GM21447 (cell line): ENCODE measurements around the gene KLF6.

Source experiments
- ATAC-seq: cut with Tn5 transposase; IDR thresholded peaks from one replicate; pipeline ENCODE4 v1.9.1; 2021; ENCODE audit not compliant: unreplicated experiment

Gene KLF6

GRCh38 chr10:3789621-3790020 lies 4.6 kb upstream of the KLF6 start:
- no peak for ATAC-seq

- no peak for ATAC-seq
Measured at GRCh38 chr10:3787816-3788215, 2.8 kb upstream of the KLF6 start.

DNA sequence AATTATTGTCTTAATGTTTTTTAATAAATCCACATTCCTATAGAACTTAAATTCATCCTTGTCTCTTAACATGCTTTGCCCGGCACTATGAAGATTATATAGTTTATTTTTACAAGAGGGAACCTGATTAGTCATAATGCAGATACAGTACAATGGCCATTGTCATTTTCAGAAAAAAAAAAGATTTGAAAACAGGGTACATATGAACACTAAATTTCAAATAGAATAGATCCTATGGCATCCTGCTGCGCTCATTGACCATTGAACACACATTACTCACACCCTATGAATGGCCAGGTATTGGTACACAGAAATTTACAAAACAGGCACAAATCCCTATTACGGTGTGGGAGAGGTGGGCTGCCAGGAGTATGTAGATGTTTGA lies 2.0 kb upstream of the KLF6 start:
- ATAC-seq, result no peak

- ATAC-seq, result no peak
Measured at GRCh38 chr10:3786295-3787015, 1.4 kb upstream of the KLF6 start.

DNA sequence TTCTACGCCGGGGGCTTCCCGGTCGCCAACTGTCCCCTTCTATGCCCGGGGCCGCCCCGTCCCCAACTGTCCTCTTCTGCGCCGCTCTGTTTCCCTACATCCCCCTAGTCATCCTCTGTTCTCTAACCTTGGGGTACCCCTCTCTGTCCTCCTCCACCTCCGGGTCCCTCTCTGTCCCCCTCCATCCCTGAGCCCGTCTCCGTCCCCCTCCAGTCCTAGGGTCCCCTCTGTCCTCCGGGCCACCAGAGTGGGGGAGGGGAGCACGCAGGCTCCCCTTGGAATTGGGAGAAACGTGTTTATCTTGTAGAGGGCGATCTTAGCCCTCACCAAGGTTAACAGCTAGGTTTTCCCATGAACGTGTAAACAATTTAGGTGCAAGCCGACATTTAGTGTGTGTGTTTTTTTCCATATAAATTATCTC lies 852 bp upstream of the KLF6 start:
- ATAC-seq, result peak; percentile 5

DNA sequence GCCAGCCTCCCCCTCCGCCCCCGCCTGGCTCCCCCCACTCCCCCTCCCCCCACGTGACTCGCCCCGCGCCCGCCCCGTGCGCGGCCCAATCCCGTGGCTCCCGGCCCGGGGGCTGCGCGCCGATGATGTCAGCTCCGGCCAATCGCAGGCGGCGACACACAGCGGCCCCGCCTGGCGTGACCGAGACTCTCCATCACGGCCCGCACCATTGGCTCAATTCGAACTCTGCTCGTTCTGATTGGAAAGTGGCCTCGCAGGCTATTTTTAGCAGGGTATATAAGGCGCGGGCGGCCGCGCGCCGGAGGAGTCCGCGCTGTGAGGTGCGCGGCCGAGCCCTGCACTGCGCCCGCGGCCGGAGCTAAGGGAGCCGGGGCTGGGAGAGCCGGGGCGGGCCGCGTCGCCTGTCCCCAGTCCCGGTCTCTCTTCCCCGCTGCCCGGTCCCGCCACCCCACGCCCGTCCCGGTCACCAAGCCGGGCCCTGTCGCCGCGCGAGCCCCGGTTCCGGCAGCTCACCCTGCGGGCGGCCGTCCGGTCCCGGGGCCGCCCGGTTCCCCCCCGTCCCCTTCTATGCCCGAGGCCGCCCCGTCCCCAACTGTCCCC lies 342 bp upstream of the KLF6 start:
- peak; percentile 67 for ATAC-seq

GRCh38 chr10:3783682-3784432 lies 1.2 kb downstream of the KLF6 start:
- ATAC-seq, result no peak

DNA sequence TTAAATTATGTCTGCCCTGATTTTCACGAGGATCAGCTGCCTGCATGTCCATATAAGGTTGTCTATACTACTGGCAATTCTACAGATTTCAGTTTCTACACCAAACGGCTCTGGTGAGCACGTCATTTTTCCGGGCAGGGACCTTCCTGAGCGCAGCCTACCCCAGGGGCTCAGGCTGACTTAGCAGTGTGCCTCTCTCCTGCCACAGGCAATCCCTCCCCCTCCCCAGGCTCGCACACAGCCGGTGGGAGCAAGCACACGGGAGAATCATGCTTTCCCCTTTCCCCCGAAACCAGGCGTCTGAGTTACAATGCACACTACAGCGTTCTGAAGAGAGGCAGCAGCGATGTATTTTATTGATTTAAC lies 1.7 kb downstream of the KLF6 start:
- peak; percentile 37 for ATAC-seq

- peak; percentile 21 for ATAC-seq
Measured at GRCh38 chr10:3782451-3783315, 2.3 kb downstream of the KLF6 start.

- no peak for ATAC-seq
Measured at GRCh38 chr10:3782146-3782450, 2.9 kb downstream of the KLF6 start.

- no peak for ATAC-seq
Measured at GRCh38 chr10:3781468-3782145, 3.4 kb downstream of the KLF6 start.

- no peak for ATAC-seq
Measured at GRCh38 chr10:3780771-3781467, 4.1 kb downstream of the KLF6 start.

GRCh38 chr10:3780021-3780770 lies 4.8 kb downstream of the KLF6 start:
- no peak for ATAC-seq

DNA sequence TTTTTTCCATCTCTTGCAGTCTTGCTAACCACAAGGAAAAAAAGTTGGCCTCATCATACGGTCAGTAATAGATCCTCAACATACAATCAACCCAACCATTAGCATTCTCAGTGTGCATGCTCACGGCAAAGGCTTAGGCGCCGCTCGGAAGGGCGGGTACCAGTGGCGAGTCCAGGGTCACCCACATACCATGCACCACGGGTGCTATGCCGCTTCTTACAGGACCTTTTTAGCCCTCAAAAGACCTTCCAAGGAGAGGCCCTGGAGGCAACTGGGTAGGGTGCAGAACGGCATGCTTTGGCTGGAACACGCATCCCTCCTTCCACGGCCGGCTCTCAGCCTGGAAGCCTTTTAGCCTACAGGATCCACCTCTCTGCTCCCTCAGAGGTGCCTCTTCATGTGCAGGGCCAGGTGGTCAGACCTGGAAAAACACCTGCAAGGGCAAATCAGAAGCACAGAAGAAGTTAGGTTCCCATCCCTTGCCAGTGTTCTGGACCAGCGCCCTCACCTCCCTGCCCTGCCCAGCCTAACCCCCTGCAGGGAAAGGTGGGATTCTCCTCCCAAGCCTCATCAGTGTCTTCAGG lies 5.8 kb downstream of the KLF6 start:
- ATAC-seq, result no peak

DNA sequence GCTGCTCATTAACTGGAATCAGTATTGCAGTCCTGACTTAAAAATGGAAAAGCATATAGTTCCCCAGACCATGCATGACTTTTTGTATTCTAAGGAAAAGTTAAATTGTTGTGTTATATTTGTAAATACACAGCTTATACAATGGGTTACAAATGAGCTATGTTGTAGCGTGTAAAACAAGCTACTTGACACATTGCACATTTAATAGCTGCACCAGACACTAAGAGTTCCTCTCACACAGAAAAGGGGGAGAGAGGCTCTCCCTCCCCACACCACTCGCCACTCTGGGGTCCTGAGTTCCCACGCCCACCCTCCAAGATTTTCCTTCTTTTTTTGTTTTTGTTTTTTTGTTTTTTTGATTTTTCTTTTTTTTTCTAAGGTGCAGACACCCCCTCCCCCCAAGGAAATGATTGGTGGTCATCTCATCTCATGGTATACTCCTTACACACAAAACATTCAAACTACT lies 6.3 kb downstream of the KLF6 start:
- ATAC-seq, result no peak

DNA sequence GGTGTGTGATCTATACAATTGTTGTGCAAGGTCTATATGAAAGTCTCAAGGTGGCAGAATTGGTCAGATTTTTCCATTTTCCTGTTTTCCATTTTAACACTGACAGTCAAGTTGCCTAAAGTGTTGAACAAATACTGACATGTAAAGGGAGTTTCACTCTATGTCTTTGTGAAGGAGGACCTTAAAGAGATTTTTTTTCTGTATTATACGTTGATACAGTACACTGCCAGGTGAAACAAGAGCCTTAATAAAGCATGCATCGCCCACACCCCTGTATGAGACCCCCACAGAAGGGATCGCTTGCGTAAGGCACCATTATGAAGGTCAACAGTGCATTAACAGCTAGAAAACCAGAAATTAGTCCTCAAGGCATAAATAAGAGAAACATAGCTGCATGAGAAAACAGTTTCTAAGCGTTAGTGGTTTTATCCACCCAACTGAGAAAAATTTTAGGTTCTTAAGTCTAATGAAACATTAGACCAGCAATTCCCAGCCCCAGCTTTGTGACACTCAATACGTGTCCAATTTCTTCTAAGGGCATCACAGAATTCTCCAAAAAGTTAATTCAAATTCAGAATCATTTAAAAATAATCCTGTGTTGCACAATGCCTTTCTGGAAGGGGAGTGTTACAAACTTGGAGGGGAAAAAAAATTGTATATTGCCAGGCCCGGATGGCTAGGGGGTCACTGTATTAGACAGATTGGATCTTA lies 6.9 kb downstream of the KLF6 start:
- ATAC-seq, result no peak

- ATAC-seq, result no peak
Measured at GRCh38 chr10:3776796-3777571, 8.0 kb downstream of the KLF6 start.
